ENCODE data around the gene NDUFS2.
A peak's percentile ranks its signal among the peaks of the same experiment; 100 is the strongest.

NDUFS2 gene

DNA sequence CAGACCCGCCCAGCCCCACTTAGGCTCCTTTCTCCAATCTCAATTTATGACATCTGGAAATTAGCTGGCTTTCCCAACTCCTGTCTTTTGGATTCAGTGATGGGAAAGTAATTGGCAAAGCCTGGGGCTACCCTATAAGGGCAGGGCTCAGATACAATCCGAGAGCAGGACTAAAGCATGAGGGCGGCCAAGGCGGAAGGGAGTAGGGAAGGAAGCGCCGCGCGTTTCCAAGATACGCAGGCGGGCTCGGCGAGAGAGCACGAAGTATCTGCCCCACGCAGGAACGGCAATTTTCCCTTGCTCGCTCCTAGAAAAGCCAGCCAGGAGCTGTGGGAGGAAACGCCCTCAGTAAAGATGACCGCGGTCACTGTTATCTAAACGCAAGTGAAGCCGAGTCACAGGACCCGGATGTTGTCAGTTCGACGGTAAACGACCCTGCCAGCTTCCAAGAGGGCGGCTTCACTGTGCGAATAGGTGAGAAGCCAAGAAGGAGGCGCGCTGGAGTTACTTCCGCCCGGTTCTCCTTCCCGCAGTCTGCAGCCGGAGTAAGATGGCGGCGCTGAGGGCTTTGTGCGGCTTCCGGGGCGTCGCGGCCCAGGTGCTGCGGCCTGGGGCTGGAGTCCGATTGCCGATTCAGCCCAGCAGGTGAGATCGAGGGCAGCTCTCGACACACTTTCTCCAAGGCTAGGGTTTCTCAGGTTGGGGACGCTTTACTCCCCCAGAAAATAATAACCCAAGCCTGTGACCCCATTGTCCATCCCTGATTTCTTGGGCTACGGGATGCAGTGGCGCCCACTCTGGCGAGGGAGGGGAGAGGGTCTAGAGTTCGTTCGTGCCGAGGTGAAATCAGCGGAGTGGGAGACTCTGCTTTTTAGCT lies at the start of gene NDUFS2:
Gene NDUFS2, plus strand, starts transcription at position 532 of the 877 bp plus-strand sequence. Its CDS starts 19 bp downstream, at position 551.
- TF ChIP-seq, protein P1, sequence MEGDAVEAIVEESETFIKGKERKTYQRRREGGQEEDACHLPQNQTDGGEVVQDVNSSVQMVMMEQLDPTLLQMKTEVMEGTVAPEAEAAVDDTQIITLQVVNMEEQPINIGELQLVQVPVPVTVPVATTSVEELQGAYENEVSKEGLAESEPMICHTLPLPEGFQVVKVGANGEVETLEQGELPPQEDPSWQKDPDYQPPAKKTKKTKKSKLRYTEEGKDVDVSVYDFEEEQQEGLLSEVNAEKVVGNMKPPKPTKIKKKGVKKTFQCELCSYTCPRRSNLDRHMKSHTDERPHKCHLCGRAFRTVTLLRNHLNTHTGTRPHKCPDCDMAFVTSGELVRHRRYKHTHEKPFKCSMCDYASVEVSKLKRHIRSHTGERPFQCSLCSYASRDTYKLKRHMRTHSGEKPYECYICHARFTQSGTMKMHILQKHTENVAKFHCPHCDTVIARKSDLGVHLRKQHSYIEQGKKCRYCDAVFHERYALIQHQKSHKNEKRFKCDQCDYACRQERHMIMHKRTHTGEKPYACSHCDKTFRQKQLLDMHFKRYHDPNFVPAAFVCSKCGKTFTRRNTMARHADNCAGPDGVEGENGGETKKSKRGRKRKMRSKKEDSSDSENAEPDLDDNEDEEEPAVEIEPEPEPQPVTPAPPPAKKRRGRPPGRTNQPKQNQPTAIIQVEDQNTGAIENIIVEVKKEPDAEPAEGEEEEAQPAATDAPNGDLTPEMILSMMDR (IDR thresholded peaks at IDR 0.05; ENCODE audit: insufficient read depth, low read length, missing control alignments), result peak; percentile 47
- ChIA-PET CTCF (interaction anchor here (0.8 to 26.1 kb wide), 14 partner anchors 10 to 187 kb away, joined by 3 to 758 read pairs (median 4); partner anchors contain the start of genes APOA2, B4GALT3, FCER1G and PPOX), POLR2A (interaction anchor here (0.7 to 2.3 kb wide), 8 partner anchors 15 to 188 kb away, joined by 3 to 13 read pairs (median 3); partner anchors contain the start of genes APOA2 and SDHC)
- H3K4me3 ChIP-seq (ENCODE audit: low read depth, low read length), result peak within 1 kb of the TSS; percentile 95
- DNase-seq (ENCODE audit: low read depth, low spot score), result peak; percentile 95

DNA sequence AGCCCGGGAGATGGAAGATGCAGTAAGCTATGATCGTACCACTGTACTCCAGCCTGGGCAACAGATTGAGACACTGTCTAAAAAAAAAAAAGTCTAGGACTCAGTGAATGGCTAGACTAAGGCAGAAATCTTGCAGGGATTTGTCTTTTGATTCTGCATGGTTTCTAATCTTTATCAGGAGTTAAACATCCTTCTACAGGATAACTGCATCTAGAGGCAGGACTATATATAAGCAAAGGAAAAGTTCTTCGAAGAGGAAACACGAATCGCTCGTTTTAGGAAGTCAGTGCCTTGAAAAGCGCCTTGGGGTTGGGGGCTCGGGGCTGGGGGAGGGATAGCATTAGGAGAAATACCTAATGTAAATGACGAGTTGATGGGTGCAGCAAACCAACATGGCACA lies 49.0 kb upstream of the NDUFS2 start:
- no peak for DNase-seq (ENCODE audit: low read depth, low spot score)
- POLR2A ChIA-PET, result interaction anchor here (0.9 to 1.7 kb wide), 6 partner anchors 11 to 107 kb away, joined by 3 to 8 read pairs (median 3); partner anchors contain the start of genes DEDD, PPOX and USF1
- H3K4me3 ChIP-seq (ENCODE audit: low read depth, low read length), result peak overlapping the region; percentile 94
- CTCF ChIA-PET, result interaction anchor here (0.5 to 2.7 kb wide), 4 partner anchors 13 to 21 kb away, joined by 3 to 15 read pairs (median 4); partner anchors contain the start of genes DEDD and PPOX
- TF ChIP-seq, protein P1 (IDR thresholded peaks at IDR 0.05; ENCODE audit: insufficient read depth, low read length, missing control alignments), result no peak

DNA sequence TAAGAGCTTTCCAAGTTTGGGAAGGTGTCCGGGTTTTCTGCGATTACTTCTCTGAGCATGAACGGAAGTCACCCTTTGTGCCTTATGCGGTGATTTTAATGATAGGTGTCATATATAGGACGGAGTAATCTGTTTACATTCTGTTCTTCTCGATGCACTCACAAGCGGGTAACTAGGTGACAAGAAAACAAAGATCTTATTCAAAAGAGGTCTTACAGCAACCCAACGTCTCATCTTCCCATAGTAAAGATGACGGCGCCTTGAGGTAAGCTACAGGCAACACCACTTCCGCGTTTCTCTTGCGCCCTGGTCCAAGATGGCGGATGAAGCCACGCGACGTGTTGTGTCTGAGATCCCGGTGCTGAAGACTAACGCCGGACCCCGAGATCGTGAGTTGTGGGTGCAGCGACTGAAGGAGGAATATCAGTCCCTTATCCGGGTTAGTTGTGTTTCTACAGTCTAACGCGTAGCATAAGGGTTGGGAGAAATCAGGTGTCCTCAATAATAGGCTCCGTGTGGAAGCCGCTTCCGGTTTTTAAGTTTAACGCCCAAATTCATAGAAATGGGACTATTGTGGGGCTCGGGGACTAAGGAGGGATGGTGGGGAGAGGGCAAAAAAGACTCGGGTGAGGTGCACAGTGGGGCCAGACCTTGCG lies 48.4 kb upstream of the NDUFS2 start, which contains the start of gene UFC1:
Gene UFC1, plus strand, starts transcription at position 297 of the 656 bp plus-strand sequence. Its CDS starts 20 bp downstream, at position 317.
- CTCF ChIA-PET, result interaction anchor here (0.5 to 2.7 kb wide), 4 partner anchors 12 to 21 kb away, joined by 3 to 15 read pairs (median 4); partner anchors contain the start of genes DEDD and PPOX
- DNase-seq (ENCODE audit: low read depth, low spot score), result no peak
- H3K4me3 ChIP-seq (ENCODE audit: low read depth, low read length), result peak within 1 kb of the TSS; percentile 94
- POLR2A ChIA-PET, result interaction anchor here (0.9 to 1.7 kb wide), 6 partner anchors 12 to 108 kb away, joined by 3 to 8 read pairs (median 3); partner anchors contain the start of genes DEDD, PPOX and USF1
- TF ChIP-seq, protein P1 (IDR thresholded peaks at IDR 0.05; ENCODE audit: insufficient read depth, low read length, missing control alignments), result no peak

DNA sequence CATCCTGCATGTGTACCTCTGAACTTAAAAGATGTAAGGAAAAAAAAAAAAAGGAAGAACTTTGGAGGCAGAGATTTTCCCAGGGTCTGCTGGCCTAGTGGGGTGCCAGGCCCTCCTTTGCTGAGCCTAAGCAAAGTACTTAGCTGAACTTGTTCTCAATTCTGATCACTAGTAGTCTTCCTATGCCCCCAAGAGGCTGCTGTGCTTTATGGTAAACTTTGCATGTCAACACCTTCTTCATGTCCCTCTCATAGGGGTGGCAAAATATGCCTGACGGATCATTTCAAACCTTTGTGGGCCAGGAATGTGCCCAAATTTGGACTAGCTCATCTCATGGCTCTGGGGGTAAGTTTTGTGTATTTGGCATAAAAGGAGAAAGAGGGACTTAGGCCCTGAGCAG lies 44.3 kb upstream of the NDUFS2 start:
- CTCF ChIA-PET, result interaction anchor here (0.7 to 2.9 kb wide), 5 partner anchors 8 to 117 kb away, joined by 3 to 17 read pairs (median 9); partner anchors contain the start of genes DEDD and PPOX
- no peak overlapping the region for H3K4me3 ChIP-seq (ENCODE audit: low read depth, low read length)
- DNase-seq (ENCODE audit: low read depth, low spot score), result no peak
- POLR2A ChIA-PET, result interaction anchor here (1.4 kb wide), 1 partner anchor 8 kb away, joined by 4 read pairs; the partner anchor contains the start of gene PPOX
- TF ChIP-seq, protein P1 (IDR thresholded peaks at IDR 0.05; ENCODE audit: insufficient read depth, low read length, missing control alignments), result no peak

DNA sequence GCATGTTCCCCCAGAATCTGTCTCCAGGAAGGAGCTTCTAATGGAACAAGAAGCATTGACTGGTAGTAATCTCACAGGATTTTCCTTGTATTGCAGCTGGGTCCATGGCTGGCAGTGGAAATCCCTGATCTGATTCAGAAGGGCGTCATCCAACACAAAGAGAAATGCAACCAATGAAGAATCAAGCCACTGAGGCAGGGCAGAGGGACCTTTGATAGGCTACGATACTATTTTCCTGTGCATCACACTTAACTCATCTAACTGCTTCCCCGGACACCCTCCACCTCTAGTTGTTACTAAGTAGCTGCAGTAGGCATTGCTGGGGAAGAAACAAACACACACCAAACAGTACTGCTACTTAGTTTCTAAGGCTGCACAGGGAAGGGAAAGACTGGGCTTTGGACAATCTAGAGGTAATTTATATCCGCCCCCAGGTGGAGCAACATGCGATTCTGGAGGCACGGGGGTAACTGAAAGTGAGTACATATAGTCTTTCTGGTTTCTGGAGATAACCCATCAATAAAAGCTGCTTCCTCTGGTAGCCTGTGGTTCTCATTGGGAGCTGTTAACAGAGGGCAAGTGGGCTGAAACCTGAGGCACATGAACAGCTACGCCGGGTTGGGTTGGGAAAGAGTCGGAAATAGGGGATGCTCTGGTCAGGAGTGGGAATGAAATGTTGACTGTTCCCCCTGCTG lies 43.7 kb upstream of the NDUFS2 start:
- POLR2A ChIA-PET, result interaction anchor here (1.4 kb wide), 1 partner anchor 8 kb away, joined by 4 read pairs; the partner anchor contains the start of gene PPOX
- DNase-seq (ENCODE audit: low read depth, low spot score), result no peak
- TF ChIP-seq, protein P1 (IDR thresholded peaks at IDR 0.05; ENCODE audit: insufficient read depth, low read length, missing control alignments), result no peak
- CTCF ChIA-PET, result interaction anchor here (2.4 to 2.9 kb wide), 3 partner anchors 8 to 25 kb away, joined by 9 to 17 read pairs (median 10); partner anchors contain the start of genes DEDD and PPOX
- H3K4me3 ChIP-seq (ENCODE audit: low read depth, low read length), result peak overlapping the region; percentile 90
